ENCODE measurements around the gene DDIT4.
"Not testable (repeated sequence)": the region's sequence is repeated elsewhere in the genome, so short reads cannot be mapped to it uniquely, and the experiment has no call there.

The DDIT4 gene

DNA sequence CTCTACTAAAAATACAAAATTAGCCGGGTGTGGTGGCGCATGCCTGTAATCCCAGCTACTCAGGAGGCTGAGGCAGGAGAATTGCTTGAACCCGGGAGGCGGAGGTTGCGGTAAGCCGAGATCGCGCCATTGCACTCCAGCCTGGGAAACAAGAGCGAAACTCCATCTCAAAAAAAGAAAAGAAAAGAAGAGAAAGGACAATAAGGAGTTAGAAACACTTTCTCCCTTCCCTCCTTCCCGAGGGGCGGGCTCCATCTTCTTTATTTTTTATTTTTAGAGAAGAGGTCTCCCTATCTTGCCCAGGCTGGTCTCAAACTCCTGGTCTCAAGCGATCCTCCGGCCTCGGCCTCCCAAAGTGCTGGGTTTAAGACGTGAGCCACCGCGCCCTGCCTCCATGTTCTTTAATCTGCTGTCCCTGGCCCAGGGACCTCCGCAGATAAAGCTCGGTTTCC is 23.1 kb downstream of the DDIT4 start:
- not testable (repeated sequence) for DNase-seq

- peak; percentile 82 for DNase-seq
These were observed 23.6 kb downstream of the DDIT4 start for GRCh38 chr10:72297281-72297804.

GRCh38 chr10:72297805-72298591 is 24.3 kb downstream of the DDIT4 start:
- peak; percentile 63 for DNase-seq

DNA sequence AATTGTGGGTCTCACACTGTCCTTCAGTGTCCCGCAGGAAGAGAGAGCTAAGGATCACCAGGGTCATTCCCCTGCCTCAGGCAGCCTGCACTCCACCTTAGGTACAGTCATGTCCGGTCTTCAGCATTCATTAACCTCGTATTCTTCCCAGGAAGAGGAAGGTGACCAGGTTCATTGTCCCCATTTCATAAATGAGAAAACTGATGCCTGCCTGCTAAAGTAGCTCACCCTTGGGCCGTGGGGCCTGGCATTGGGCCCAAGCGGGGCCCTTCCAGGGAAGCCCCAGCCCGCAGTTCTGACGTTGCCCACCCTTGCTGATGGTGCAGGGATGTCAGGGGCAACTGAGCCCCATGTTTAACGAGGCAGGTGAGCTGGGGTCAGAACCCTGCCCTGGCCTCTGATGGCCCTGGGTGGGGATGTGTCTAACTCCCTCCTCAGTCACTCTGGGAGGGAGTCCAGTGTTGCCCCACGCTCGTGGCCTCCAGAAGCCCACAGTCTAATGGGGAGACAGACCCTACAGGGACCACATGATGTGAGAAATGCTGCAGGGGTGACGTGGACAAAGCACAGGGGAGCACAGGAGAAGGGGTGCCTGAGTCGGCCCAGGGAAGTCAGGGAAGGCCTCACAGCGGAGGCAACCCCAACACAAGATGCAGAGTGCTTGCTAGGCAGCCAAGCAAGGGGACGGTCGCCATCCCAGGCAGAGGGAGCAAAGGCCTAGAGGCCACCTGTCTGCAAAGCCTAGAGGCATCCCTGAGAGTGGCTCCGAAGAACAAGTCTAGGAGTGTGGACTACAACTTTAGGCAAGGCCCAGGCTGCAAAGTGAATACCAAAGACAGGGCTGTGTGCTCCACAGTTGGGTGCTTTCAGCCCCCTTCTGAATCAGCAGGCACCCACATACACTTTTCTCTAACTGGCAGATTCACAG is 25.1 kb downstream of the DDIT4 start:
- no peak for DNase-seq

- no peak for DNase-seq
These were observed 29.9 kb downstream of the DDIT4 start for GRCh38 chr10:72303424-72304128.

- no peak for DNase-seq
These were observed 32.6 kb downstream of the DDIT4 start for GRCh38 chr10:72306215-72306760.

GRCh38 chr10:72307711-72308110 is 34.0 kb downstream of the DDIT4 start:
- DNase-seq: not testable (repeated sequence)

DNA sequence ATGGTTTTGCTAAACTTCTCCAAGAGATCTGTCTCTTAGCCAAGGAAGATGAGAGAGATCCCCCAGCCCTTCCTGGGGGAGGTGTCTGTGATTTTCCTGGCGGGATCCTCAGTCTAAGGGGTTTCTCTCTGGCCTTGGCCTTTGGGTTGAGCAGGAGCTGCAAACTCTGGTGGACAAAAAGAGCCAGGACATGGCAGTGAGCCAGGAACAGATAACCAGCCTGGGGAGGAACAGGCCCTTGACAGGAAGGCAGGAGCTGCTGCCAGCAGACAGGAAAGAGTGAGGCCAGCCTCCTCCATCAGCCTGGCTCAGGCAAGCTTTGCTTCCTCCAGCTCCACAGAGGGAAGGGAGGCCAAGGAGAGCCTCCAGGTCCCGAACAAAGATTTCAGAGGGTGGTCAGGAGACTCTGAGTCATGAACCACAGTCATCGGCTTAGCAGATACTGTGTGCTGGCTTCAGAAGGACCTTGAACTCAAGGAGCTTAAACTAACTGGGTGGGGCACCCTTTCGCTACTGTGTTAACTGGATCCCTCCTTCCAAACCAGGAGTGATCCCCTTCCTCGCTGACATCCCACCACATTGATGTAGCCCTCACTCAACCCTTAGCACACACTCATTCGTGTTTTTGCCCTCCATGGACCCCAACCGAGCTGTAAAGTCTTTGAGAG is 34.7 kb downstream of the DDIT4 start:
- DNase-seq: no peak

DNA sequence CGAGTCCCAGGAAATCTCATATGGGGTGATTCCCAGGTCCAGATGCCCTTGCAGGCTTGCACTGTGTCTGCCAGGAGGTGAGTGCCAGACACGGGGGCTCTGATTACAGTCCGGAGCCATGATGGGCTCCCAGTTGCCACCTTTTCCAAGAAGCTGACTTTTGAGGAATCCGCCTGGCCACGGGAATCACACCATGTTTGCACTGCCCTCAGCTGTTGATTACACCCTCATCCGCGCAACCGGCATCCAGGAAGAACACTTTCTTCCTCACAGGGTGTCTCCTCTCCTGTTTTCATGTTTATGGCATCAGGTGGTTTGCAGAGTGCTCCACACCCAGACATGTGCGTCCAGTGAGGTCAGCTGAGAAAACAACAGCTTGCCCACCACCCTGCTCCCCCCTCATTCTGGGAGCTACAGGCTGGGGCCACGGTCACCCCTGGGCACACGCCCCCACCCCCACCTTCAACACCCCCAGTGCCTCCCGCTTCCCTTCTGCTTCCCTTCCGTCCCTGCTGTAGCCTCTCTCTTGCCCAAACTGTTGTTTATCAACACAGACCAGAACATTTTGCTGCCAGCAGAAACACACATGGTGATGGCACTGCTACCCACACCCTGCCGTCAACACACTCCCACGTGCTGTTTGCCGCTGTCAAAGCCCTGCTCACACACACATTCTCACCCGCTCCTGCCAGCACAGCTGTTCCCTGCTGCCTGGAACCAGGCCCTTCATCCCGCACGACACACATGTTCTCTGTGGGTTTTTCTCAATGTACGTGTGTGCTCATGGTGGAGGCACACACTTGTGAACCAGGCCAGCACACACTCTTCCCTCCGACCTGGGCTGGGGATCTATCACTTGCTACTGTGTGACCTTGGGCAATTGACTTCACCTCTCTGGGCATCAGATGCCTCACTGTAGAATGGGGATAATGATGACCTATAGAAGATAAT is 35.8 kb downstream of the DDIT4 start:
- no peak for DNase-seq

DNA sequence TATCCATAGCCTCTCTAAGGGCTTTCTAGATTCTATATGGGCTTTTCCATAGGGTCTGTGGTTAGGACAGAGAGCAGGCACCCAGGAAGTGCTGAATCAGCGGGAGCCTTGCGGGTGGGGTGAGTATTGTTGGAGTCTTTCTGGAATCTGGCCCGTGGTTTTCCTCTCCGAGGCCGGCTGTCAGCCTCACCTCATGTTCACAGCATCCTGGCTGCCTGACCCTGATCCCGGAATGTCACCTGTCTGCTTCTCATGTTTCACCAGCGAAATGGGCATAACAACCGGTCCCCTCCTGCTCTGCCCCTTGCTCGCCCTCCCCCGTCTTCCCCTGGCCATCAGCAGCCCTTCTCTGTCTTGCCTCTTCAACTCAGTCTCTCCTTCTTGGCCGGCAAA is 36.5 kb downstream of the DDIT4 start:
- no peak for DNase-seq

GRCh38 chr10:72310636-72311035 is 36.9 kb downstream of the DDIT4 start:
- no peak for DNase-seq

- no peak for DNase-seq
These were observed 37.9 kb downstream of the DDIT4 start for GRCh38 chr10:72311667-72312066.

- DNase-seq: no peak
These were observed 39.2 kb downstream of the DDIT4 start for GRCh38 chr10:72312865-72313391.

DNA sequence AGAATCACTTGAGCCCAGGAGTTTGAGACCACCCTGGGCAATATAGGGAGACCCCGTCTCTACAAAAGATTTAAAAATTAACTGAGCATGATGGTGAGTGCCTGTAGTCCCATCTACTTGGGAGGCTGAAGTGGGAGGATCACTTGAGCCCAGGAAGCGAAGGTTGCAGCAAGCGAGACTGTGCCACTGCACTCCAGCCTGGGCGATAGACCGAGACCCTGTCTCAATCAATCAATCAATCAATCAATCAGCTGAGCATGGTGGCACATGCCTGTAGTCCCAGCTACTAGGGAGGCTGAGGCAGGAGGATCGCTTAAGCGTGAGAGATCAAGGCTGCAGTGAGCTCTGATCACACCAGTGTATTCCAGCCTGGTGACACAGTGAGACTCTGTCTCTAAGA is 40.5 kb downstream of the DDIT4 start:
- no peak for DNase-seq

DNA sequence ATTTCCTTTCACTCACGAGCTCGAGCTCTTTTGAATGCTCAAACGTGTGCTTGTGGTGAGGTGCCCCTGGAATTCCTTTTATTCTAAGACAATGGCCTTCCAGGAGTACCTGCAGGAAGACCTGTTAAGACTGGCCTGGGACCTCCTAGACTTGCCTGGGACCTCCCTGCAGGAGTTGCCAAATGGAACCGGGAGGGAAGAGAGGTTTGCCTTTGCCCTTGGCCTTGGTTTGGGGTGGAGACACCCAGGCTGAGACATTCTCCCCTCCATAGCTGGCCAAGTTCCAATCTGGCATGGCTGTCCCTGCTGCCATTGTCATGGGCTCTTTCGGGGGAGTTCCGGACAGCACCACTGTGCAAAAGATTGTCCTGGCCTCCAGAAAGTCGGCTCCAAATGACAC is 41.3 kb downstream of the DDIT4 start:
- no peak for DNase-seq

DNA sequence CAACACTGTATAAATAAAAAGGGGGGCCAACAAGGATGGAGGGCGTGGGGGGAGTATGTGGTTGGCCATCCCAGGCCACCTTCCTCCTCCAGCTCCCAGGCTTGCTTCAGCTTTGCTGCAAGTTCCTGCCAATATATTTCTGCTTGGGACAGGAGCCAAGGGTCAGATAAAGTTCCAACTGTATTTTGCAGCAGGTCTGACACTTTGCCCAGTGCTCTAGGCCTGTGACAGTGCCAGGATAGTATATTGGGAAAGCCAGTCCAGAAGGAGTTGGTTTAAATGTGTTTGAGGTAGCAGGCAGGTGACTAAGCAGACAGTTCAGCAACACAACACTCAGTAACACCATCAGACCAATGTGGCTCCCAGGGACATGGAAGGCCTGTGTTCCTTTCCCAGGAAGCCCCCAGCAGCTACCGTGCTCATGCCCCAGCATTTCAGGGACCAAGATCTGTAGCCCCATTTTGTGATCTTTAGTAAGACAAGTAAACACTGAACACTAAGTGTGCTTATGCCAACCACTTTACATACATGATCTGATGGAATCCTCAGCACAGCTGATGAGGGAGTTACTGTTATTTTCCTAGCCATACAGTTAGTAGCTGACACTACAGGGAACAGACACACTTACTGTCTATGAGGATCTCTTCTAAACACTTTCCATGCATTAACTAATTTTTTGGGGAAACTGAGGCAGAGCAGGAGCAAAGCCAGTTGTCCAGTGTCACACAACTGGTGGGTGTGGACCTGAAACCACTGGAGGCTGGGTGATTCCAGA is 42.1 kb downstream of the DDIT4 start:
- DNase-seq: no peak

- no peak for DNase-seq
These were observed 42.6 kb downstream of the DDIT4 start for GRCh38 chr10:72316386-72316700.

DNA sequence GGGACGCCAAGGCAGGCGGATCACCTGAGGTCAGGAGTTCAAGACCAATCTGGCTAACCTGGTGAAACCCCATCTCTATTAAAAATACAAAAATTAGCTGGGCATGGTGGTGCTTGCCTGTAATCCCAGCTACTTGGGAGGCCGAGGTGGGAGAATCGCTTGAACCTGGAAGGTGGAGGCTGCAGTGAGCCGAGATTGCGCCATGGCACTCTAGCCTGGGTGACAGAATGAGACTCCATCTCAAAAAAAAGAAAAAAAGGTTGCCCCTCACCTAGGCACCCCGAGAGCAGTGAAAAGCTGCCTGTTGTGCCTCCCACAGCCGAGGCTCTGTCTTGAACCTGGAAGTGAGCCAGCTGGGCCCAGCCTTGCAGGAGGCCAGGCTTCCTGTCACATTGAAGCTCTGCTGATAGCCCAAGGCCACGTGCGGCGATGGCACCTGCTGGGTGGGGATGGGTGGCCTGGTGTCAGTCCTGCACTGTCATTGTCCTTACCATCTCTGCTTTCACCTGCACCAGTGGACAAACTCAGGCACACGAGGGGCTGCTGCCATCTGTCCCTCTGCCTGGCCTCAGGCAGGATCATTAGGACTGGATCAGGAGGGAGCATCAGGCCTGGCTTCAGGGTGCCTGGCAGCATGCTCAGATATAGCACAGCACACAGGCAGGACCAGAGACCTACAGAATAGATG is 43.2 kb downstream of the DDIT4 start:
- peak; percentile 37 for DNase-seq
